AG09319 (cell line): ENCODE data around the gene FPGS.

Experiments used
- DNase-seq: peaks from one replicate; pipeline ENCODE4 v3.0.0-alpha.2; 2010; ENCODE audit warnings: low read depth; ENCODE audit errors: extremely low read depth
- TF ChIP-seq, protein P1 (sequence below): IDR thresholded peaks from 2 replicates; pipeline ENCODE4 v1.5.1; 2011; ENCODE audit warnings: low read depth, mild to moderate bottlenecking, inconsistent platforms, low read length, moderate library complexity

FPGS gene

DNA sequence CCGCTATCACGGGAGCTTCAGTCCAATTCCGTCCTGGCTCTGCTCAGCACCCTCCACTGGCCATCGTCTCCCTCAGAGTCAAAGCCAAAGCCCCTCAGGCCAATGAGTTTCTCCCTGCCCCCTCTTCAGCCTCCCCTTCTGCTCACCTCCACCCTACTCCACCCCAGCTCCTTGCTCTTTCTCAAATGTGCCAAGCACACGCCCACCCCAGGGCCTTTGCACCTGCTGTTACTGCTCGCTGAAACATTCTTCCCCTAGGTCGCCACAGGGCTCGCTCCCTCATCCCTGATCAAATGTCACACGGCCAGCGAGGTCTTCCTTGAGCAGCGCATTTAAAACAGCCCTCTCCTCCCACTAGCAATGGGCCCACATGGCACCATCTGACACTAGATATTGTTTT, 58.1 kb downstream of the FPGS start:
- TF ChIP-seq, protein P1, sequence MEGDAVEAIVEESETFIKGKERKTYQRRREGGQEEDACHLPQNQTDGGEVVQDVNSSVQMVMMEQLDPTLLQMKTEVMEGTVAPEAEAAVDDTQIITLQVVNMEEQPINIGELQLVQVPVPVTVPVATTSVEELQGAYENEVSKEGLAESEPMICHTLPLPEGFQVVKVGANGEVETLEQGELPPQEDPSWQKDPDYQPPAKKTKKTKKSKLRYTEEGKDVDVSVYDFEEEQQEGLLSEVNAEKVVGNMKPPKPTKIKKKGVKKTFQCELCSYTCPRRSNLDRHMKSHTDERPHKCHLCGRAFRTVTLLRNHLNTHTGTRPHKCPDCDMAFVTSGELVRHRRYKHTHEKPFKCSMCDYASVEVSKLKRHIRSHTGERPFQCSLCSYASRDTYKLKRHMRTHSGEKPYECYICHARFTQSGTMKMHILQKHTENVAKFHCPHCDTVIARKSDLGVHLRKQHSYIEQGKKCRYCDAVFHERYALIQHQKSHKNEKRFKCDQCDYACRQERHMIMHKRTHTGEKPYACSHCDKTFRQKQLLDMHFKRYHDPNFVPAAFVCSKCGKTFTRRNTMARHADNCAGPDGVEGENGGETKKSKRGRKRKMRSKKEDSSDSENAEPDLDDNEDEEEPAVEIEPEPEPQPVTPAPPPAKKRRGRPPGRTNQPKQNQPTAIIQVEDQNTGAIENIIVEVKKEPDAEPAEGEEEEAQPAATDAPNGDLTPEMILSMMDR, result no peak
- no peak for DNase-seq

DNA sequence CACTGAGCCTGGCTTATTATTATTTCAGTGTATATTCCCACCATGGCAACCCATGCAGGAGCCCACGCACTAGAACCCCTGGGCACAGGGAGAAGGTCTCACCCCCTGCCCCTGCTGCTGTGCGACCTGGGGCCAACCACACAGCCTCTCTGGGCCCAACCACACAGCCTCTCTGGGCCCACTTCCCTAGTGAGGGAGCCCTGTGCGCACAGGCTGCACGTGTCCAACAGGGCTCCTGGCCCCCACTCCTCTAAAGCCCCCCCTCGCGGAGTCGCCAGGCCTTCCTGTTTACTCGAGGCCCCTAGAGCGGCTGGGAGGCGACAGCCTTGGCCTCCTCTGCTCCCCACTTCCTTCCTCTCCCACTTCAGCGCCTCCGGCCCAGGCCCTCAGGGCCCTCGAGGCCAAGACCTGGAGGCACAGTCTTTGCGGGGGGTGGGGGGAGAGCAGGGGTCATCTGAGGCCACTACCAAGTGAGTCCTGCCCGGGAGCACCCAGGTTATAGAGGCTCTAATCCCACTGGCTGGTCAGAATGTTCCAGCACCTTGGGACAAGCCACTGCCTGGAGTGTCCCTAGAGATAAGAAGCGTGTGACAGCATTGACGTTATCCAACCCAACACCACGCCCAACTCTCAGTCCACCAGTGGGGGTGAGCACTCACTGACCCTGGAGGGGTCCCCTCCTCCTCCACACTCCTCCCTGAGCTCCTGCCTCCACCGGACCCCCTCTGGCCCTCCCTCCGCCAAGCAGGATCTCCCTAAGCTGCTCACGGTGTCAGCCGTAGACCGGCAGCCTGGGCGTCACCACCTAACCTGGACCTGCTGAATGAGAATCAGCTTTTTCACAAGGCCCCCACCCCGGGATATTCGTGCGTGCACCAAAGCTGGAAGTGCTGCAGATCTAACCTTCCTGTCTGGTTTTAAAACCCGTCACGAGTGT, 59.7 kb downstream of the FPGS start:
- DNase-seq, result no peak
- TF ChIP-seq, protein P1, result no peak

DNA sequence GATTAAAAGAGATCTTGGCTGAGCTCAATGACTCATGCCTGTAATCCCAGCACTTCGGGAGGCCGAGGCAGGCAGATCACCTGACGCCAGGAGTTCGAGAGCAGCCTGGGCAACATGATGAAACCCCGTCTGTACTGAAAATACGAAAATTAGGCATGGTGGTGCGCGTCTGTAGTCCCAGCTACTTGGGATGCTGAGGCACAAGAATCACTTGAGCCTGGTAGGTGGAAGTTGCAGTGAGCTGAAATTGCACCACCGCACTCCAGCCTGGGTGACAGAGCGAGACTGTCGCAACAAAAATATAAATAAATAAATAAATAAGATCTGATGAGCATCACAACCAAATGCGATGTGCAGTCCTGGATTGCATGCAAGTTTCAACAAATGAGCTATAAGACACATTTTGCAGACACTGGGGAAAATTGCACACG, 60.5 kb downstream of the FPGS start:
- TF ChIP-seq, protein P1, result no peak
- no peak for DNase-seq
